IMR-90 (cell line): ENCODE measurements around the gene NHSL1. TPM values are rescaled to one million over a fixed set of nuclear protein-coding genes. Genes with fewer than 3 reads are reported as not detected.

Source experiments
- ATAC-seq: fragments of 200-7000 bp; cut with Tn5 transposase; 2 replicates; pipeline ENCODE4 v1.9.1; 2020; ENCODE audit warnings: low read depth, mild to moderate bottlenecking, moderate library complexity
- BruUV-seq: library from RNA; stranded (reverse); fragments of 400-500 nt; replicated peaks from 2 replicates; lab custom pipeline; 2021; lab: Mats Ljungman, UMichigan
- CTCF ChIA-PET: fragments of 300-600 bp; formaldehyde crosslinking; extraction: SDS; loops from one replicate; lab custom pipeline; 2021; ENCODE audit warnings: antibody characterized with exemption; lab: Yijun Ruan, JAX
- POLR2A ChIA-PET: fragments of 300-600 bp; sonication (Branson Sonifier 250); formaldehyde crosslinking; loops from one replicate; lab custom pipeline; 2022; ENCODE audit warnings: antibody characterized with exemption; ENCODE audit not compliant: unreplicated experiment; lab: Charles Lee
- DNase-seq: peaks from one replicate; pipeline ENCODE4 v3.0.0; 2013
- H2AFZ ChIP-seq: replicated peaks from 2 replicates; pipeline ENCODE3; 2013; ENCODE audit warnings: low read length, mild to moderate bottlenecking; ENCODE audit not compliant: poor library complexity
- H2AK5ac ChIP-seq: 2 replicates; pipeline ENCODE4 v1.6.1; 2013; ENCODE audit warnings: low read depth, low read length, inconsistent platforms
- H2AK9ac ChIP-seq: replicated peaks from 2 replicates; pipeline ENCODE3; 2013; ENCODE audit warnings: mild to moderate bottlenecking, low read depth, low read length, moderate library complexity; ENCODE audit not compliant: poor library complexity
- H2BK120ac ChIP-seq: 2 replicates; pipeline ENCODE4 v1.6.1; 2013; ENCODE audit warnings: low read depth, low read length, inconsistent platforms
- H2BK15ac ChIP-seq: 3 replicates; pipeline ENCODE4 v1.6.1; 2013; ENCODE audit warnings: low read depth, low read length, inconsistent platforms
- H2BK20ac ChIP-seq: 2 replicates; pipeline ENCODE4 v1.6.1; 2013; ENCODE audit warnings: low read depth, mild to moderate bottlenecking, inconsistent platforms, low read length, moderate library complexity
- H2BK5ac ChIP-seq: 2 replicates; pipeline ENCODE4 v1.6.1; 2013; ENCODE audit warnings: mild to moderate bottlenecking, low read depth, low read length, inconsistent platforms; ENCODE audit not compliant: poor library complexity, severe bottlenecking
- H3K14ac ChIP-seq: replicated peaks from 2 replicates; pipeline ENCODE4 v1.6.1; 2013; ENCODE audit warnings: low read depth, low read length, inconsistent platforms
- H3K18ac ChIP-seq: 2 replicates; pipeline ENCODE4 v1.6.1; 2013; ENCODE audit warnings: low read depth, low read length, control low read depth
- H3K23ac ChIP-seq: 2 replicates; pipeline ENCODE4 v1.6.1; 2013; ENCODE audit warnings: low read depth, low read length, inconsistent platforms
- H3K27ac ChIP-seq: 2 replicates; pipeline ENCODE4 v1.5.1; 2013; ENCODE audit warnings: mild to moderate bottlenecking, control low read depth, low read length; ENCODE audit not compliant: insufficient read depth
- H3K27me3 ChIP-seq: 2 replicates; pipeline ENCODE4 v1.6.1; 2013; ENCODE audit warnings: low read length; ENCODE audit not compliant: control insufficient read depth, insufficient read depth
- H3K36me3 ChIP-seq: 2 replicates; pipeline ENCODE4 v1.6.1; 2013; ENCODE audit warnings: low read length, mixed read lengths; ENCODE audit not compliant: control insufficient read depth, insufficient read depth
- H3K4ac ChIP-seq: 2 replicates; pipeline ENCODE4 v1.6.1; 2013; ENCODE audit warnings: low read depth, low read length, inconsistent platforms
- H3K4me1 ChIP-seq: 2 replicates; pipeline ENCODE4 v1.6.1; 2013; ENCODE audit warnings: low read length, mixed read lengths; ENCODE audit not compliant: control insufficient read depth, insufficient read depth
- H3K4me2 ChIP-seq: 2 replicates; pipeline ENCODE4 v1.6.1; 2013; ENCODE audit warnings: low read depth, mild to moderate bottlenecking, control low read depth, low read length, moderate library complexity
- H3K4me3 ChIP-seq: 2 replicates; pipeline ENCODE4 v1.5.1; 2013; ENCODE audit warnings: low read depth, mild to moderate bottlenecking, control low read depth, low read length, moderate library complexity; ENCODE audit not compliant: insufficient read depth
- H3K56ac ChIP-seq: 2 replicates; pipeline ENCODE4 v1.6.1; 2013; ENCODE audit warnings: low read length, inconsistent platforms; ENCODE audit not compliant: insufficient read depth; ENCODE audit errors: extremely low read depth
- H3K79me1 ChIP-seq, 2 experiments: 2 replicates each; pipeline ENCODE4 v1.6.1; 2013; ENCODE audit warnings: low read length in 2 of 2, inconsistent platforms in 1 of 2, low read depth in 1 of 2
- H3K9ac ChIP-seq: 2 replicates; pipeline ENCODE4 v1.6.1; 2013; ENCODE audit warnings: low read depth, low read length, control low read depth
- H3K9me1 ChIP-seq: 2 replicates; pipeline ENCODE4 v1.6.1; 2013; ENCODE audit warnings: low read length, inconsistent platforms; ENCODE audit not compliant: insufficient read depth
- H3K9me3 ChIP-seq: 2 replicates; pipeline ENCODE4 v1.6.1; 2013; ENCODE audit warnings: low read length; ENCODE audit not compliant: control insufficient read depth, insufficient read depth
- H4K20me1 ChIP-seq: 2 replicates; pipeline ENCODE4 v1.6.1; 2013; ENCODE audit warnings: low read length, inconsistent platforms; ENCODE audit not compliant: insufficient read depth
- H4K5ac ChIP-seq: 2 replicates; pipeline ENCODE4 v1.6.1; 2013; ENCODE audit warnings: mild to moderate bottlenecking, low read depth, low read length, control low read depth
- H4K8ac ChIP-seq, 2 experiments: 2 replicates each; pipeline ENCODE4 v1.6.1; 2013; ENCODE audit warnings: low read depth in 2 of 2, low read length in 2 of 2, control low read depth in 1 of 2, inconsistent platforms in 1 of 2
- H4K91ac ChIP-seq: 2 replicates; pipeline ENCODE4 v1.6.1; 2013; ENCODE audit warnings: low read depth, low read length, inconsistent platforms; ENCODE audit not compliant: insufficient read depth
- BHLHE40 ChIP-seq: fragments of 150-350 bp; IDR thresholded peaks from 2 replicates; pipeline ENCODE4 v1.6.1; 2016; ENCODE audit warnings: mild to moderate bottlenecking, low read depth, low read length
- CEBPB ChIP-seq: IDR thresholded peaks from 2 replicates; pipeline ENCODE4 v1.6.1; 2012; ENCODE audit warnings: low read depth, low read length, improper control_type of control experiment
- CHD1 ChIP-seq: IDR thresholded peaks from 2 replicates; pipeline ENCODE4 v1.6.1; 2012; ENCODE audit warnings: low read depth, low read length, improper control_type of control experiment
- FOS ChIP-seq: fragments of 150-350 bp; IDR thresholded peaks from 2 replicates; pipeline ENCODE4 v1.6.1; 2016; ENCODE audit warnings: low read depth, low read length
- MAFK ChIP-seq: IDR thresholded peaks from 2 replicates; pipeline ENCODE4 v1.6.1; 2012; ENCODE audit warnings: low read depth, low read length, improper control_type of control experiment
- MAZ ChIP-seq: IDR thresholded peaks from 2 replicates; pipeline ENCODE4 v1.6.1; 2012; ENCODE audit warnings: low read depth, mild to moderate bottlenecking, low read length, improper control_type of control experiment, moderate library complexity, borderline replicate concordance
- MXI1 ChIP-seq: IDR thresholded peaks from 2 replicates; pipeline ENCODE4 v1.6.1; 2012; ENCODE audit warnings: low read depth, mild to moderate bottlenecking, low read length, moderate library complexity, borderline replicate concordance
- NFE2L2 ChIP-seq: fragments of 150-350 bp; IDR thresholded peaks from 2 replicates; pipeline ENCODE4 v1.6.1; 2016; ENCODE audit warnings: low read depth, mild to moderate bottlenecking, low read length
- POLR2A ChIP-seq: IDR thresholded peaks from 2 replicates; pipeline ENCODE4 v1.6.1; 2012; ENCODE audit warnings: mild to moderate bottlenecking, low read depth, low read length
- RAD21 ChIP-seq: IDR thresholded peaks from 2 replicates; pipeline ENCODE4 v1.6.1; 2012; ENCODE audit warnings: low read length, improper control_type of control experiment
- RCOR1 ChIP-seq: IDR thresholded peaks from 2 replicates; pipeline ENCODE4 v1.6.1; 2012; ENCODE audit warnings: mild to moderate bottlenecking, low read length, improper control_type of control experiment; ENCODE audit not compliant: insufficient replicate concordance
- RFX5 ChIP-seq: IDR thresholded peaks from 2 replicates; pipeline ENCODE4 v1.8.0; 2012; ENCODE audit warnings: low read depth, mild to moderate bottlenecking, low read length, moderate library complexity
- SMC3 ChIP-seq: fragments of 150-350 bp; IDR thresholded peaks from 2 replicates; pipeline ENCODE4 v1.6.1; 2016; ENCODE audit warnings: low read depth, mild to moderate bottlenecking, antibody characterized with exemption, low read length, moderate library complexity
- WGBS, 2 experiments: methylation state at CpG; one replicate each; pipeline versions ENCODE4 v1.1.5 to v1.1.7; 2013; ENCODE audit warnings: missing lambda C conversion rate in 2 of 2; ENCODE audit not compliant: insufficient read length in 1 of 2; ENCODE audit errors: extremely low coverage in 2 of 2; 5-methylcytosine and 5-hydroxymethylcytosine counted together
- dilution Hi-C: fragments of 300-500 bp; cut with HindIII; formaldehyde crosslinking; loops from one replicate; pipeline ENCODE4 v1.14.3; 2018; ENCODE audit warnings: low sequenced_read_pairs; ENCODE audit not compliant: unreplicated experiment
- in situ Hi-C: fragments of 300-500 bp; cut with MboI; formaldehyde crosslinking; loops from 3 replicates; pipeline ENCODE4 v1.14.3; 2019; ENCODE audit warnings: low sequenced_read_pairs, inconsistent platforms, mixed read lengths
- intact Hi-C: fragments of 100-400 bp; cut with micrococcal nuclease; formaldehyde crosslinking; loops from 2 replicates; pipeline ENCODE4 v1.10.0; 2022
- polyA plus RNA-seq, 3 experiments: library from polyadenylated mRNA; depleted of rRNA; stranded (reverse); fragments of >200 nt; gene quantifications; 2 replicates each; pipeline ENCODE4 v1.2.3, GENCODE V29; 2012; ENCODE audit warnings: low replicate concordance in 1 of 3
- total RNA-seq: library from RNA; depleted of rRNA; stranded (reverse); fragments of >200 nt; gene quantifications from 2 replicates; pipeline ENCODE4 v1.2.3, GENCODE V29; 2012
- TF ChIP-seq, protein P1 (sequence below): fragments of 150-350 bp; IDR thresholded peaks from 2 replicates; pipeline ENCODE4 v1.6.1; 2017; ENCODE audit warnings: mild to moderate bottlenecking, antibody characterized with exemption, low read length, low read depth
- TF ChIP-seq, protein P2 (sequence below): fragments of 150-350 bp; IDR thresholded peaks from 2 replicates; pipeline ENCODE4 v1.6.1; 2016; ENCODE audit warnings: low read depth, mild to moderate bottlenecking, low read length, moderate library complexity, borderline replicate concordance
- TF ChIP-seq, protein P3 (sequence below): conservative IDR thresholded peaks from 2 replicates; pipeline ENCODE4 v1.5.1; 2012; ENCODE audit warnings: mild to moderate bottlenecking, low read depth, low read length, improper control_type of control experiment

NHSL1 gene
- total and polyA plus RNA-seq, 2 of the 4 experiments (the other 2 are of a cell fraction): 5.6 to 7.2 TPM

DNA sequence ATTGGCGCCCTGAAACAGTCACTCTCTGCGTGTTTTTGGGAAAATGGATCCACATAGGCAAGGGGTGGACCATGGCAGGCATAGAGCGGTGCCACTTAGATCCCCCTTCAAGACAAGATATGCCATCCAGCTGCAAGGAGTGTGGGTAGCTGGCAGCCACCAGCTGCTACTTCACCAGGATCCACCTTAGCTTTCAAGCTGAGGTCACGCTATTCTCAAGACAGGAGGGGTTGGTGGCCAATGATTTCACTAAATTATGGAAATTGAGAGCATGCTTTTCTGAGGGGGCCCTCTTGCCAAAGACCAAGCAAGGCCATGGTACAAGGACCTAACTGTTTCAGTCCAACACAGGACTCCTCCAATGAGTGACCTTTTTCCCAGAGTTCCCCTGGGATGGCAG lies 78.9 kb downstream of the NHSL1 start:
- Histone ChIP-seq H3K4me2 (no peak overlapping the region), H2AK9ac (no peak overlapping the region), H3K9me3 (no peaks in the 10 kb centered on the region), H3K4me1 (no peaks in the 10 kb centered on the region), H3K56ac (no peak overlapping the region), H2AK5ac (no peak overlapping the region), H4K20me1 (no peaks in the 10 kb centered on the region; the same call in 1 of the 2 replicates), H3K14ac (no peak overlapping the region), H3K23ac (no peak overlapping the region), H3K79me1 (no peaks in the 10 kb centered on the region), H4K8ac (no peak overlapping the region), H3K4me3 (no peak overlapping the region), H3K9ac (no peak overlapping the region), H4K5ac (no peak overlapping the region), H3K9me1 (peaks cover 2% of the 10 kb centered on the region; the same call in 1 of the 2 replicates), H3K18ac (no peak overlapping the region), H4K91ac (no peak overlapping the region), H2BK15ac (no peak overlapping the region), H2AFZ (no peak overlapping the region), H2BK5ac (no peak overlapping the region), H3K27me3 (no peaks in the 10 kb centered on the region), H3K4ac (no peak overlapping the region), H2BK120ac (no peak overlapping the region), H3K27ac (no peak overlapping the region), H2BK20ac (no peak overlapping the region), H3K36me3 (peaks cover 13% of the 10 kb centered on the region)
- in situ Hi-C loops (loop anchor here (25.0 kb wide), 1 partner anchor 583 kb away; no protein-coding TSS in a partner anchor), intact Hi-C loops (loop anchor here (10.0 kb wide), 1 partner anchor 274 kb away; no protein-coding TSS in a partner anchor), dilution Hi-C loops (no loop called here)
- ATAC-seq (no peak), DNase-seq (no peak)
- WGBS, 2 experiments: no CpG with 5 or more reads among the region's 4 CpGs
- ChIA-PET POLR2A (no interaction called here), CTCF (interaction anchor here (1.6 kb wide), 1 partner anchor 89 kb away, joined by 3 read pairs; no protein-coding TSS in a partner anchor)
- no peak for TF ChIP-seq BHLHE40
- TF ChIP-seq CHD1: no peak
- no peak for TF ChIP-seq MAZ
- TF ChIP-seq, protein P1, sequence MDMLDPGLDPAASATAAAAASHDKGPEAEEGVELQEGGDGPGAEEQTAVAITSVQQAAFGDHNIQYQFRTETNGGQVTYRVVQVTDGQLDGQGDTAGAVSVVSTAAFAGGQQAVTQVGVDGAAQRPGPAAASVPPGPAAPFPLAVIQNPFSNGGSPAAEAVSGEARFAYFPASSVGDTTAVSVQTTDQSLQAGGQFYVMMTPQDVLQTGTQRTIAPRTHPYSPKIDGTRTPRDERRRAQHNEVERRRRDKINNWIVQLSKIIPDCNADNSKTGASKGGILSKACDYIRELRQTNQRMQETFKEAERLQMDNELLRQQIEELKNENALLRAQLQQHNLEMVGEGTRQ: no peak
- TF ChIP-seq POLR2A: no peak
- TF ChIP-seq, protein P2, sequence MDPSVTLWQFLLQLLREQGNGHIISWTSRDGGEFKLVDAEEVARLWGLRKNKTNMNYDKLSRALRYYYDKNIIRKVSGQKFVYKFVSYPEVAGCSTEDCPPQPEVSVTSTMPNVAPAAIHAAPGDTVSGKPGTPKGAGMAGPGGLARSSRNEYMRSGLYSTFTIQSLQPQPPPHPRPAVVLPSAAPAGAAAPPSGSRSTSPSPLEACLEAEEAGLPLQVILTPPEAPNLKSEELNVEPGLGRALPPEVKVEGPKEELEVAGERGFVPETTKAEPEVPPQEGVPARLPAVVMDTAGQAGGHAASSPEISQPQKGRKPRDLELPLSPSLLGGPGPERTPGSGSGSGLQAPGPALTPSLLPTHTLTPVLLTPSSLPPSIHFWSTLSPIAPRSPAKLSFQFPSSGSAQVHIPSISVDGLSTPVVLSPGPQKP: no peak
- TF ChIP-seq RAD21: no peak
- TF ChIP-seq MXI1: no peak
- no peak for TF ChIP-seq FOS
- no peak for TF ChIP-seq CEBPB
- TF ChIP-seq RCOR1: no peak
- TF ChIP-seq NFE2L2: no peak
- TF ChIP-seq, protein P3, sequence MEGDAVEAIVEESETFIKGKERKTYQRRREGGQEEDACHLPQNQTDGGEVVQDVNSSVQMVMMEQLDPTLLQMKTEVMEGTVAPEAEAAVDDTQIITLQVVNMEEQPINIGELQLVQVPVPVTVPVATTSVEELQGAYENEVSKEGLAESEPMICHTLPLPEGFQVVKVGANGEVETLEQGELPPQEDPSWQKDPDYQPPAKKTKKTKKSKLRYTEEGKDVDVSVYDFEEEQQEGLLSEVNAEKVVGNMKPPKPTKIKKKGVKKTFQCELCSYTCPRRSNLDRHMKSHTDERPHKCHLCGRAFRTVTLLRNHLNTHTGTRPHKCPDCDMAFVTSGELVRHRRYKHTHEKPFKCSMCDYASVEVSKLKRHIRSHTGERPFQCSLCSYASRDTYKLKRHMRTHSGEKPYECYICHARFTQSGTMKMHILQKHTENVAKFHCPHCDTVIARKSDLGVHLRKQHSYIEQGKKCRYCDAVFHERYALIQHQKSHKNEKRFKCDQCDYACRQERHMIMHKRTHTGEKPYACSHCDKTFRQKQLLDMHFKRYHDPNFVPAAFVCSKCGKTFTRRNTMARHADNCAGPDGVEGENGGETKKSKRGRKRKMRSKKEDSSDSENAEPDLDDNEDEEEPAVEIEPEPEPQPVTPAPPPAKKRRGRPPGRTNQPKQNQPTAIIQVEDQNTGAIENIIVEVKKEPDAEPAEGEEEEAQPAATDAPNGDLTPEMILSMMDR: no peak
- TF ChIP-seq SMC3: no peak
- TF ChIP-seq RFX5: no peak
- TF ChIP-seq MAFK: no peak
- no TSS peak for BruUV-seq
